Heart right ventricle (tissue), 16 donors: ENCODE data around the gene KRTAP22-2. TPM values are rescaled to one million over a fixed set of nuclear protein-coding genes. Genes with fewer than 3 reads are reported as not detected.

Source experiments
- ATAC-seq, 8 donors: fragments of 200-7000 bp; cut with Tn5 transposase; one replicate each; pipeline ENCODE4 v1.9.1; 2020; ENCODE audit warnings: mild to moderate bottlenecking in 8 of 8, moderate library complexity in 8 of 8, moderate number of reproducible peaks in 1 of 8
- DNase-seq, 2 donors: peaks; one replicate each; pipeline ENCODE4 v3.0.0-alpha.2; 2020
- H3K27ac ChIP-seq, 10 donors: fragments of 200-600 bp; sonication (generic) in 2 of 10; one replicate each; pipeline versions ENCODE4 v1.5.0 to v1.8.0; 2020 to 2022; ENCODE audit warnings: mild to moderate bottlenecking in 3 of 10
- H3K27me3 ChIP-seq, 7 donors: fragments of 200-600 bp; one replicate each; pipeline ENCODE4 v1.8.0; 2021 to 2022; ENCODE audit warnings: mild to moderate bottlenecking in 2 of 7
- H3K36me3 ChIP-seq, 9 donors: fragments of 200-600 bp; sonication (generic) in 1 of 9; one replicate each; pipeline versions ENCODE4 v1.5.0 to v1.8.0; 2020 to 2022; ENCODE audit warnings: mild to moderate bottlenecking in 2 of 9
- H3K4me1 ChIP-seq, 9 donors: fragments of 200-600 bp; sonication (generic) in 1 of 9; one replicate each; pipeline versions ENCODE4 v1.5.0 to v1.8.0; 2020 to 2022; ENCODE audit warnings: mild to moderate bottlenecking in 4 of 9
- H3K4me3 ChIP-seq, 10 donors: fragments of 200-600 bp; sonication (generic) in 2 of 10; one replicate each; pipeline versions ENCODE4 v1.5.0 to v1.8.0; 2020 to 2022; ENCODE audit warnings: mild to moderate bottlenecking in 7 of 10, moderate library complexity in 2 of 10
- H3K9me3 ChIP-seq, 11 donors: fragments of 200-600 bp in 10 of 11; sonication (generic) in 2 of 11; one replicate each; pipeline versions ENCODE4 v1.5.0 to v1.8.0; 2013 to 2022; ENCODE audit warnings: mild to moderate bottlenecking in 2 of 11, control low read depth in 1 of 11, moderate library complexity in 1 of 11
- CTCF ChIP-seq, 9 donors: fragments of 200-600 bp; sonication (generic) in 2 of 9; IDR thresholded peaks; one replicate each; pipeline versions ENCODE4 v1.5.0 to v1.8.0; 2021 to 2022; ENCODE audit warnings: antibody characterized with exemption in 9 of 9, mild to moderate bottlenecking in 5 of 9, moderate library complexity in 1 of 9
- WGBS, 2 donors: extraction: QIAGEN DNeasy Blood & Tissue Kit; methylation state at CpG; one replicate each; pipeline ENCODE4 v1.1.7; 2013; ENCODE audit warnings: inconsistent platforms in 1 of 2; 5-methylcytosine and 5-hydroxymethylcytosine counted together
- intact Hi-C, 10 donors: fragments of 100-400 bp; cut with DNase I; formaldehyde crosslinking; loops; one replicate each; pipeline versions ENCODE4 v1.11.1 to v1.14.2; 2022
- polyA plus RNA-seq, 2 donors: library from polyadenylated mRNA; stranded (reverse); fragments of 200-250 nt; gene quantifications; one replicate each; pipeline ENCODE4 v1.2.3, GENCODE V29; 2013
- total RNA-seq, 10 donors: library from RNA; stranded (reverse); fragmentation: NEBNext Ultra II Directional in 3 of 10; extraction: Animal tissue kit (Norgen Biotek cat#: 25700) in 3 of 10; gene quantifications; one replicate each; pipeline versions ENCODE4 v1.2.1 to v1.2.4, GENCODE V29; 2021 to 2023
- donor health status: Arrhythmogenic right ventricular cardiomyopathy.
- donor health status: ischemic (EF 13 %, LVEDD 7.1; RV severe dilation, severe dysfunction).
- donor health status: healthy with polysubstance abuse.
- donor health status: DM: no; HTN: yes; CAD: no.
- donor health status: DM: no; HTN: no; CAD: no.
- donor health status: ischemic (EF 25% LVEDD 6.9; RV normal size, moderate dysfunction).
- donor health status: ischemic (EF 25% LVEDD 5.7; RV mildly dilated, moderate dysfunction).
- donor health status: healthy.
- donor health status: DM: yes; HTN: yes; CAD: no.
- donor health status: Ischemic cardiomyopathy.
- donor health status: ischemic (EF 35%, LVEDD 5.7; RV mildly dilated, moderate dysfunction).
- donor health status: nonischemic (EF 11% LVEDD 7.7; RV severe dilation, severe dysfunction).
- donor health status: DM: yes; HTN: yes; CAD: no.
- donor health status: PGD.
- donor health status: ischemic (EF 29% LVEDD 5.4; RV normal size, mild dysfunction).
- donor health status: nonischemic (EF 23%, LVEDD 6.1; RV moderate dilation, normal function).

Gene KRTAP22-2
- total and polyA plus RNA-seq, 12 donors: not detected

GRCh38 chr21:30561957-30562356 is 28.2 kb downstream of the KRTAP22-2 start:
- TF ChIP-seq CTCF (IDR thresholded peaks at IDR 0.05): no peak
- no peak overlapping the region for H3K4me3 ChIP-seq
- no peak overlapping the region for H3K27ac ChIP-seq
- H3K27me3 ChIP-seq: no peaks in the 10 kb centered on the region
- no peak for DNase-seq
- H3K4me1 ChIP-seq: no peaks in the 10 kb centered on the region
- no peaks in the 10 kb centered on the region for H3K9me3 ChIP-seq
- H3K36me3 ChIP-seq: no peaks in the 10 kb centered on the region
- WGBS, 2 donors: 73 to 78% methylated on average over 2 of the region's 2 CpGs
- ATAC-seq: no peak
- intact Hi-C loops: loop anchor here in 1 of 10 donors (10.0 kb wide), 1 partner anchor 57 kb away; the partner anchor contains the start of gene KRTAP19-5

GRCh38 chr21:30561264-30561895 is 28.8 kb downstream of the KRTAP22-2 start, which contains the start of gene KRTAP19-7:
KRTAP19-7 (minus strand) TSS chr21:30561314; CDS start chr21:30561289, 25 bp downstream.
- no peaks in the 10 kb centered on the region for H3K4me1 ChIP-seq
- no peak for DNase-seq
- 51 to 53% methylated on average over 2 of the region's 2 CpGs for WGBS, 2 donors
- no peaks in the 10 kb centered on the region for H3K27me3 ChIP-seq
- H3K4me3 ChIP-seq: no peak within 1 kb of the TSS
- no peak within 1 kb of the TSS for H3K27ac ChIP-seq
- peaks cover 0 to 2% (median 0%) of the 10 kb centered on the region in 11 donors for H3K9me3 ChIP-seq
- TF ChIP-seq CTCF (IDR thresholded peaks at IDR 0.05): no peak
- no peak for ATAC-seq
- no peaks in the 10 kb centered on the region for H3K36me3 ChIP-seq
- intact Hi-C loops: loop anchor here in 1 of 10 donors (10.0 kb wide), 1 partner anchor 57 kb away; the partner anchor contains the start of gene KRTAP19-5

- H3K4me1 ChIP-seq: no peaks in the 10 kb centered on the region
- no peak for TF ChIP-seq CTCF (IDR thresholded peaks at IDR 0.05)
- H3K4me3 ChIP-seq: no peak overlapping the region
- no peak for ATAC-seq
- intact Hi-C loops: no loop called here
- no peak for DNase-seq
- H3K9me3 ChIP-seq: peaks cover 0 to 21% (median 0%) of the 10 kb centered on the region in 11 donors
- WGBS, 2 donors: 67 to 81% methylated on average over 2 of the region's 2 CpGs
- H3K27ac ChIP-seq: no peak overlapping the region
- H3K27me3 ChIP-seq: no peaks in the 10 kb centered on the region
- no peaks in the 10 kb centered on the region for H3K36me3 ChIP-seq
These were observed 35.1 kb downstream of the KRTAP22-2 start for GRCh38 chr21:30555095-30555494.

GRCh38 chr21:30552782-30553181 is 37.4 kb downstream of the KRTAP22-2 start:
- DNase-seq: no peak
- no peak for TF ChIP-seq CTCF (IDR thresholded peaks at IDR 0.05)
- Histone ChIP-seq H3K27me3 (no peaks in the 10 kb centered on the region), H3K4me1 (no peaks in the 10 kb centered on the region), H3K27ac (no peak overlapping the region), H3K36me3 (no peaks in the 10 kb centered on the region), H3K9me3 (peaks cover 0 to 21% (median 0%) of the 10 kb centered on the region in 11 donors), H3K4me3 (no peak overlapping the region)
- peak in 1 of 8 donors; percentile 71 for ATAC-seq
- 43 to 71% methylated on average over 1 of the region's 1 CpG for WGBS, 2 donors
- intact Hi-C loops: no loop called here
